Endothelial cell of umbilical vein (primary cell): ENCODE results near the gene LILRB5. TPM values are rescaled to one million over a fixed set of nuclear protein-coding genes. Genes with fewer than 3 reads are reported as not detected.

ENCODE experiments used
- BruUV-seq: library from RNA; stranded (reverse); fragments of 400-500 nt; replicated peaks from 2 replicates; lab custom pipeline; 2021; lab: Mats Ljungman, UMichigan
- CTCF ChIA-PET: fragments of 300-600, 350-600 bp; sonication (Branson Sonifier 250); formaldehyde crosslinking; loops from one replicate; lab custom pipeline; 2021; ENCODE audit warnings: antibody characterized with exemption, inconsistent platforms; lab: Charles Lee
- POLR2A ChIA-PET: fragments of 300-600, 350-600 bp; sonication (Branson Sonifier 250); formaldehyde crosslinking; loops from one replicate; lab custom pipeline; 2021; ENCODE audit warnings: antibody characterized with exemption, inconsistent platforms; lab: Charles Lee
- DNase-seq: peaks from one replicate; pipeline ENCODE4 v3.0.0-alpha.2; 2011; ENCODE audit warnings: low read depth, low spot score
- FAIRE-seq: peaks from 2 replicates; lab custom pipeline; 2011; peaks lifted over from hg19 to GRCh38; lab: Jason Lieb, UNC
- H2AFZ ChIP-seq: 2 replicates; pipeline ENCODE4 v1.6.0; 2012; ENCODE audit warnings: low read depth, low read length, control low read depth, inconsistent platforms
- H3K27ac ChIP-seq: 2 replicates; pipeline ENCODE4 v1.5.1; 2011; ENCODE audit warnings: low read depth, mild to moderate bottlenecking, control low read depth, low read length, moderate library complexity; ENCODE audit not compliant: insufficient read depth
- H3K27me3 ChIP-seq, 2 experiments: 2 replicates each; pipeline versions ENCODE4 v1.6.0 to v1.6.1; 2011; ENCODE audit warnings: low read length in 2 of 2, mixed read lengths in 1 of 2; ENCODE audit not compliant: control insufficient read depth in 2 of 2, insufficient read depth in 2 of 2
- H3K36me3 ChIP-seq, 2 experiments: 2 replicates in 1 of 2; 3 replicates in 1 of 2; pipeline ENCODE4 v1.5.1; 2011; ENCODE audit warnings: low read length in 2 of 2, mild to moderate bottlenecking in 1 of 2, moderate library complexity in 1 of 2; ENCODE audit not compliant: control insufficient read depth in 2 of 2, insufficient read depth in 2 of 2; ENCODE audit errors: extremely low read depth in 1 of 2
- H3K4me1 ChIP-seq: 3 replicates; pipeline ENCODE4 v1.5.1; 2011; ENCODE audit warnings: mild to moderate bottlenecking, low read length; ENCODE audit not compliant: control insufficient read depth, insufficient read depth; ENCODE audit errors: extremely low read depth
- H3K4me2 ChIP-seq: 2 replicates; pipeline ENCODE4 v1.6.1; 2011; ENCODE audit warnings: low read length, control low read depth, mixed read lengths; ENCODE audit not compliant: insufficient read depth
- H3K4me3 ChIP-seq, 3 experiments: fragments of 200-600 bp in 1 of 3; sonication (generic), shearing (Covaris generic) in 1 of 3; replicated peaks in 1 of 3; 2 replicates each; pipeline ENCODE4 v1.5.1; 2011 to 2016; ENCODE audit warnings: control low read depth in 3 of 3, low read length in 3 of 3, mild to moderate bottlenecking in 2 of 3, inconsistent platforms in 1 of 3, low read depth in 1 of 3, moderate library complexity in 1 of 3; ENCODE audit not compliant: insufficient read depth in 1 of 3
- H3K79me2 ChIP-seq: 2 replicates; pipeline ENCODE4 v1.6.0; 2012; ENCODE audit warnings: low read length, inconsistent platforms; ENCODE audit not compliant: control insufficient read depth, insufficient read depth
- H3K9ac ChIP-seq: replicated peaks from 2 replicates; pipeline ENCODE3; 2011; ENCODE audit warnings: low read length, control low read depth; ENCODE audit not compliant: insufficient read depth; ENCODE audit errors: extremely low read depth
- H3K9me1 ChIP-seq: replicated peaks from 3 replicates; pipeline ENCODE4 v1.6.0; 2011; ENCODE audit warnings: mild to moderate bottlenecking, low read length; ENCODE audit not compliant: control insufficient read depth, insufficient read depth; ENCODE audit errors: extremely low read depth
- H3K9me3 ChIP-seq: replicated peaks from 2 replicates; pipeline ENCODE4 v1.5.1; 2012; ENCODE audit warnings: low read length, inconsistent platforms; ENCODE audit not compliant: control insufficient read depth, insufficient read depth
- H4K20me1 ChIP-seq: replicated peaks from 2 replicates; pipeline ENCODE3; 2011; ENCODE audit warnings: mild to moderate bottlenecking, low read length; ENCODE audit not compliant: control insufficient read depth, insufficient read depth; ENCODE audit errors: extremely low read depth
- CTCF ChIP-seq, 2 donors: IDR thresholded peaks; 1 replicate in 1 of 2; 2 replicates in 1 of 2; pipeline ENCODE4 v1.5.1; 2011; ENCODE audit warnings: low read length in 2 of 2, mild to moderate bottlenecking in 2 of 2, moderate library complexity in 2 of 2, control low read depth in 1 of 2, inconsistent platforms in 1 of 2, low read depth in 1 of 2; ENCODE audit not compliant: insufficient read depth in 1 of 2; ENCODE audit errors: extremely low read depth in 1 of 2
- EZH2 ChIP-seq: IDR thresholded peaks from 2 replicates; pipeline ENCODE4 v1.6.1; 2012; ENCODE audit warnings: borderline replicate concordance, low read depth, mild to moderate bottlenecking, moderate library complexity, low read length, inconsistent platforms; ENCODE audit not compliant: severe bottlenecking
- FOS ChIP-seq: IDR thresholded peaks from 2 replicates; pipeline ENCODE4 v1.6.1; 2011; ENCODE audit warnings: mild to moderate bottlenecking, low read length, moderate library complexity, borderline replicate concordance; ENCODE audit not compliant: insufficient read depth
- GATA2 ChIP-seq: IDR thresholded peaks from 2 replicates; pipeline ENCODE4 v1.7.0; 2011; ENCODE audit warnings: low read depth, mild to moderate bottlenecking, moderate library complexity, mixed read lengths, low read length; ENCODE audit not compliant: insufficient read length, insufficient read depth
- JUN ChIP-seq: IDR thresholded peaks from 2 replicates; pipeline ENCODE4 v1.6.1; 2011; ENCODE audit warnings: borderline replicate concordance, low read depth; ENCODE audit not compliant: insufficient read length, insufficient read depth
- MAX ChIP-seq: IDR thresholded peaks from 2 replicates; pipeline ENCODE4 v1.6.1; 2011; ENCODE audit not compliant: insufficient read depth, insufficient read length
- MYC ChIP-seq: IDR thresholded peaks from one replicate; pipeline ENCODE4 v1.6.1; 2011; ENCODE audit warnings: mild to moderate bottlenecking, low read depth, low read length
- POLR2A ChIP-seq: IDR thresholded peaks from 2 replicates; pipeline ENCODE4 v1.6.1; 2012; ENCODE audit warnings: low read depth, mild to moderate bottlenecking, control low read depth, low read length
- POLR2AphosphoS5 ChIP-seq: IDR thresholded peaks from 2 replicates; pipeline ENCODE4 v1.6.1; 2012; ENCODE audit warnings: low read depth, mild to moderate bottlenecking, control low read depth, low read length, moderate library complexity; ENCODE audit not compliant: insufficient read depth
- dilution Hi-C: fragments of 300-500 bp; cut with MboI; formaldehyde crosslinking; loops from one replicate; pipeline ENCODE4 v1.15.0; 2019; ENCODE audit warnings: low sequenced_read_pairs; ENCODE audit not compliant: extremely low pct_ligation_motif_present
- intact Hi-C: fragments of 100-400 bp; cut with micrococcal nuclease; formaldehyde crosslinking; loops from one replicate; pipeline ENCODE4 v1.10.0; 2022
- polyA plus RNA-seq, 4 experiments: library from polyadenylated mRNA; depleted of rRNA in 3 of 4; stranded (reverse) in 3 of 4; unstranded in 1 of 4; fragments of >200 nt; gene quantifications; 2 replicates each; pipeline versions ENCODE4 v1.2.1 to v1.2.3, GENCODE V29; 2011 to 2012; ENCODE audit warnings: missing spikeins in 1 of 4
- total RNA-seq: library from RNA; stranded (reverse); gene quantifications from 2 replicates; pipeline ENCODE4 v1.2.3, GENCODE V29; 2021

LILRB5 gene
- total and polyA plus RNA-seq, 2 donors (not counting 3 experiments of a cell fraction or from before 2014, with no cell fraction given): not detected

- no peak overlapping the region for H2AFZ ChIP-seq
- H3K27me3 ChIP-seq: peaks cover 10 to 21% of the 10 kb centered on the region in 2 experiments
- no peaks in the 10 kb centered on the region for H3K9me3 ChIP-seq
- H4K20me1 ChIP-seq: no peaks in the 10 kb centered on the region
- H3K27ac ChIP-seq: no peak overlapping the region
- no peaks in the 10 kb centered on the region for H3K36me3 ChIP-seq
- no peaks in the 10 kb centered on the region for H3K9me1 ChIP-seq
- H3K4me2 ChIP-seq: no peak overlapping the region
- no TSS peak for BruUV-seq
- no peak overlapping the region for H3K9ac ChIP-seq
- dilution Hi-C loops: no loop called here
- no peak for DNase-seq
- FAIRE-seq: no peak
- no peaks in the 10 kb centered on the region for H3K4me1 ChIP-seq
- intact Hi-C loops: no loop called here
- TF ChIP-seq GATA2 (no peak), CTCF (IDR thresholded peaks at IDR 0.05; ENCODE audit: extremely low read depth in 1 of 2, insufficient read depth in 1 of 2, low read depth in 1 of 2, low read length in 2 of 2) (no peak), POLR2A (no peak), EZH2 (no peak), JUN (no peak), MAX (no peak), POLR2AphosphoS5 (no peak), MYC (no peak), FOS (no peak)
- CTCF ChIA-PET: interaction anchor here (1.9 kb wide), 1 partner anchor 32 kb away, joined by 8 read pairs; no protein-coding TSS in a partner anchor
- POLR2A ChIA-PET: no interaction called here
- H3K4me3 ChIP-seq: no peak overlapping the region
- H3K79me2 ChIP-seq: no peaks in the 10 kb centered on the region
Observed at GRCh38 chr19:54233941-54234340, 23.1 kb downstream of the LILRB5 start.
